ENCODE results near the gene NT5C2. TPM values are rescaled to one million over a fixed set of nuclear protein-coding genes. Genes with fewer than 3 reads are reported as not detected.

The NT5C2 gene
- polyA plus RNA-seq, 5 donors, result 95.8 to 184 (median 164) TPM

DNA sequence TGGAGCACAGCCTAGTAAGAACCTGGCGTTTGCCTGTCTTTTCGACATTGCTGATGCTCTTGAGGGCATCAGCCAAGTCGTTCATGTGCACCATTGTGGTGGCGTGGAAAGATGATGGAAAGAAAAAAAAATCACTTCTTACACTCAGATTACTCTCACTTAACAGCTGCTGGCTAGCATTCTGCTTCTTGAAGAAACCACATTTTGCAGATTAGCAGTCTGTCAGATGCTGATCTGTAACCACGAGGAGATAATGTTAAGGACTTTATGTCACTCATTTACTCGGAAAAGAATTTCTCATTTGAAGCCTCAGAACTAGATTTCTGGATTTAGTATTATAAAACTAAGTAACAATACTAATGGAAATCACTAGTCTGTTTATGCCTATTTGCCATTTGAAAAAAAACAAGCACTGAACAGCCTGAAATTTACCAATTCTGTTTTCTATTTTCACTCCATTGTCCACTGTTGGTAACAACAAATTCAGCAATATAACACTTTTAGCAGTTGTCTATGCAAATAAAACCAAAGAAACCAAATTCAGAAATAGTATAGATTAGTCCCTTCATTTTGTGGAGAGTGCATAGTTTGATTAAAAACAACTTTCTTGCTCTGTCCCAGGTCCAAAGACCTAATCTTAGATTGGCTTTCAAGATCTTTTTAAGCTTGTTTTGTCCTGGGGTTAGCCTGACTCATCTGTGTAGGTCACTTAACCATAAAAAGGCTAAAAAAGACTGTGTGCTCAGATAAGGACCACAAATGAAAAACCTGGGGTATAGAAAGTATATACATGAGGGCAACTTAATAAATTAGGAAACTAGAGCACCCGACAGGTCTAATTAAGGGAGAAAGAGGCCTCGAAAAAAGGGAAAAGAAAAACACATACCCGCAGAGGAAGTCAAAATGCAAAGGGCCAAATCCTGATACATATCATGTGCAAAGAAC lies 67.5 kb downstream of the NT5C2 start:
- no peak for DNase-seq

DNA sequence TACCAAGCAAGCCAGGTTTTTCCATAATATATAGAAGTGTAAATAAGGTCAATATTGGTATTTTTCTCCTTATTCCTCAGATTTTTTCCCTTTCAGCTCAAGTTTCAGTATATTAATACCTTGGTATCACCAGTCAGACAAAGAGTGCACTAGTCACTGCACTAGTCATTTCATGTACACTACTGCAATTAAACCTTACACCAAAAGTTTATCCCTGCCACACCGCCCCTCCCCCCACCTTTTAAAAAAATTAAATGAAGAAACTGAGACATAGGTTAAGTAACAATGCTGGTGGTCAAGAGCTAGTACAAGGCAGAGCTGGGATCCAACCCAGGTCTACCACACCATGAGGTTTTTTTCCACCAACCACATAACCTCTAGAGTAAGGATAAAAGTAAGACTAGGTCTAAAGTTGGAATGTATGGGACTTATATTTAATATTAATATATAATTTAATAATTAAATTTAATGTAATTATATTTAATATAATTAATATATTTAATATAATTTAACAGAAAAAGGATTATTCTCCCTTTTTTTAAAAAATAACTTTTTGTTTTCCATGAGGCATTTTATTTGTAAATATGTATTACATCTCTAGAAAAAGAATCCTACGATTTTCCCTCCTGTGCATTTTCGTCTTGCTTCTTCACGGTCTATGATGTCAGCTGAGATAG lies 68.5 kb downstream of the NT5C2 start:
- DNase-seq, result no peak

DNA sequence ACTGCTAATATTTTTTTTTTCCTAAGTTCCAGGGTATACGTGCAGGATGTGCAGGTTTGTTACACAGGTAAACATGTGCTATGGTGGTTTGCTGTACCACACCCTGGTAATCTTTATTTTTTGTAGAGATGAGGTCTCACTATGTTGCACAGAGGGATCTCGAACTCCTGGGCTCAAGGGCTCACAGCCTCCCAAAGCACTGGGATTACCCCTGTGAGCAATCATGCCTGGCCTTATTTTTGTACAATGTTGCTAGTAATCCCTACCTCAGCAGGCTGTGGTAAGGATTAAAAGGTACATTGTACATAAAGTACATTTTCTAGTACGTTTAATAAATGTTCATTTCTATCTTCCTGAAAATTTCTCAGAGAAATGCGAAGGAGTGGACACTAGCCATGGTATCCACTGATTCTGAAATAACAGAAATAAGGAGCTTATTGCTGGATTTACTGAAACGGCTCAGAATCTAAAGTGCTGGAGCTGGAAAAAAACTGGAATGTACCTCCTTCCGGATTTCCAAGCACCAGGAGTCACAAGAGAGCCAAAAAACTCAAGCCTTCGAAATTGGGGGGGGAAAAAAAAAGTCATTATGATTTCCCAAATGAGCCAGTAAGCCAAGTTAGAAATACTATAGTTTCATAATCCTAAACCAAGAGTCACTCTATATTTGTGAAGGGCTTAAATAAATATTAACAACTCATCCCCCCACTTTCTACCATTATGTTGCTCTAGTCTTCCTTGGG lies 69.6 kb downstream of the NT5C2 start:
- no peak for DNase-seq

DNA sequence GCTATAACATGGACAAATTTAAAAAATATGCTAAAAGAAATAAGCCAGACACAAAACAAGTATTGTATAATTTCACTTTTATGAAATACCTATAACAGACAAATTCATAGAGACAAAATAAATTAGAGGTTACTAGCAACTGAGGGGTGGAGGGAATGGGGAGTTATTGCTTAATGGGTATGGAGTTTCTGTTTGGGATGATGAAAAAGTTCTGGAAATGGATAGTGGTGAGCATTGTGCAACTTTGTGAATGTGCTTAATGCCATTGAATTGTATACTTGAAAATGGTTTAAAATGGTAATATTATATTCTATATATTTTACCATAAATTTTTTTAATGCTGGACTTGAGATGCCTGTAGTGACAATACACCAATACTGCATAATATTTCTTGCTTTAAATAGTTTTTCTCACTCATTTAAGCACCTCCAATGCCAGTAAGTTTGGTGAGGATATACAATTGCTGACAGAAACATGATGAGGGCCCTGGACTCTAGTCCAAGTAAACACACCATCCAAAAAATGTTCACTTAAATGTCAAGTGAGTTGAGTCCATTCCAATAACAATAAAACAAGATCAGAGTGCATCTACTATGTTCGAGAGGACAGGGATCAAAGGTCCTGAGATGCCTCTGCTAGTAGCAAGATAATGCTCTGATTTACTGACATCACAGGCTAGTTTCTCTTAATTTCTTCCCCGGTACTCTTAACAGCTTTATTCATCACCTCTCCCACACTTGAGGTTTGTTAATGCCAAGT lies 71.9 kb downstream of the NT5C2 start:
- DNase-seq, result no peak

DNA sequence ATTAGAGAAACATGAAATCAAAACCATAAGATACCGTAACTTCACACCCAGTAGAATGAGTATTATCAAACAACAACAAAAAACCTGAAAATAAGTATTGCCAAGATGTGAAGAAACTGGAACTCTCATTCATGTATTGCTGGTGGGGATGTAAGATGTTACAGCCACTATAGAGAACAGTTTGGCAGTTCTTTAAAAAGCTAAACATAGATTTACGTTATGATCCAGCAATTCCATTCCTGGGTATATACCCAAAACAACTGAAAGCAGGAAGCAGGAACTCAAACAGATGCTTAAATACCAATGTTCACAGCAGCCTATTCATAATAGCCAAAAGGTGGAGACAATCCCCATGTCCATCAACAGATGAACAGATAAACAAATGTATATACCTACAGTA lies 72.5 kb downstream of the NT5C2 start:
- no peak for DNase-seq

DNA sequence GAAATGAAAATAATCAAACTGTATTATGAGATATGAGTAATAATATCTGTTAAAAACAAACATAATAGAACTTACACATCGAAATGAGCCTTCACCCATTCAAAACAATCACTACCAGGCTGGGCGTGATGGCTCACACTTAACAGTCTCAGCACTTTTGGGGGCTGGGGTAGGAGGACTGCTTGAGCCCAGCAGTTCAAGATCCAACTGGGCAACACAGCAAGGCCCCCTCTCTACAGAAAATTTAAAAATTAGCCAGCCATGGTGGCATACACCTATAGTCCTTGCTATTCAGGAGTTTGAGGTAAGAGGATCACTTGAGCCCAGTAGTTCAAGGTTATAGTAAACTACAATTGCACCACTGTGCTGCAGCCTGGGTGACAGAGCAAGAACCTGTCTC lies 75.8 kb downstream of the NT5C2 start:
- no peak for DNase-seq

DNA sequence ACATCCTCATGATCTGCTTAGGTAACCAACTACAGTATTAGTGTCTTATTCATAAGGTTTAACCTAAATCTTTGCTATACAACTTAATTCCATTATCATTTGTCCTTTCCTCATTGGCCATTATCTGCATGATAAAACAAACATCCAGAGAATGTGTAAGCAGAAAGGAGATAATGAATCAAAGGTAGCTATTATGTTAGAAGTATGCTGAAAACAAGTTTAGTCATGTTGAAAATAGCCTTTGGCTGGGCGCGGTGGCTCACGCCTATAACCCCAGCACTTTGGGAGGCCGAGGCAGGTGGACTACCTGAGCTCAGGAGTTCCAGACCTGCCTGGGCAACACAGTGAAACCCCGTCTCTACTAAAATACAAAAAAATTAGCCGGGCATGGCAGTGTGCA lies 78.2 kb downstream of the NT5C2 start:
- no peak for DNase-seq

DNA sequence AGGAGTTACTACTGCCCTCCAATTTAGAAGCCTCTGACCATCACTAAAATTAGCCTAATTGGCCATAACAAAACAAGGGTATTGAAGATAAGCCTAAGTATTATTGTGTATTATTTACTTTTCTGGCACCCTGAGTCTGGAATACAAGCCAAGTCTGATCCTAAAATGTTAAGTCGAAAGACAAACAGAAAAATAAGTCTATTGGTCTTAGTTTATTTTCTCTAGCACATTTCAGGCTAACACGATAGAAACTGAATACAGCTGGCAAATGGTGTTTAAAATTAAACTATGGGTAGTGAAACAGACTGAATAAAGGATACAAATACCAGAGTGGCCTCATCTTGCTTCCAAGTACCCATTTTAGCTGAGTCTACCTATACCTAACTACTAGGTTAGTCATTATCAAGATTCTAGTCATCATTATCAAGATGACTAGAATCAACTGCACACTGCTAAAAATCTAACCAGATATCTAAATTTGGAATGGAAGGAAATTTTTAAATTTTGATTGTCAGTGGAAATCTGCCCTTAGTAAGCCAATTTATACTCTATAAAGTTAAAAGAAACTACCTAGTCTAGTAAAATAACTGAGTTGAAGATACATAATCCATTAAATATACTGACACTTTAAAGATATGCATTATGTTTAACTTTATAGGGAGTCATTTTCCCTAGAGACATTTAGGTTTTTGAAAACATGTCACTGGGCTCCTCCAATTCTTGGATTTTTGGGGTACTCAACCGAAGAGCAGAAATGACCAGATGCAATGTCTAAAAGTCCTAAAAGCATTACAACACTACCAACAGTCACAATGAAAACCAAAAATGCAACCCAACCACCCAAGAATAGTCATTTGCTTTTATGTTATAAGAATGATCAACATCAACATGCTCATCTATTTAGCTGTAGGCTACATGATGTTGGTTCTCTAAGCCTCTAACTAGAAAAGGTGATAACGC lies 80.9 kb downstream of the NT5C2 start:
- no peak for DNase-seq

DNA sequence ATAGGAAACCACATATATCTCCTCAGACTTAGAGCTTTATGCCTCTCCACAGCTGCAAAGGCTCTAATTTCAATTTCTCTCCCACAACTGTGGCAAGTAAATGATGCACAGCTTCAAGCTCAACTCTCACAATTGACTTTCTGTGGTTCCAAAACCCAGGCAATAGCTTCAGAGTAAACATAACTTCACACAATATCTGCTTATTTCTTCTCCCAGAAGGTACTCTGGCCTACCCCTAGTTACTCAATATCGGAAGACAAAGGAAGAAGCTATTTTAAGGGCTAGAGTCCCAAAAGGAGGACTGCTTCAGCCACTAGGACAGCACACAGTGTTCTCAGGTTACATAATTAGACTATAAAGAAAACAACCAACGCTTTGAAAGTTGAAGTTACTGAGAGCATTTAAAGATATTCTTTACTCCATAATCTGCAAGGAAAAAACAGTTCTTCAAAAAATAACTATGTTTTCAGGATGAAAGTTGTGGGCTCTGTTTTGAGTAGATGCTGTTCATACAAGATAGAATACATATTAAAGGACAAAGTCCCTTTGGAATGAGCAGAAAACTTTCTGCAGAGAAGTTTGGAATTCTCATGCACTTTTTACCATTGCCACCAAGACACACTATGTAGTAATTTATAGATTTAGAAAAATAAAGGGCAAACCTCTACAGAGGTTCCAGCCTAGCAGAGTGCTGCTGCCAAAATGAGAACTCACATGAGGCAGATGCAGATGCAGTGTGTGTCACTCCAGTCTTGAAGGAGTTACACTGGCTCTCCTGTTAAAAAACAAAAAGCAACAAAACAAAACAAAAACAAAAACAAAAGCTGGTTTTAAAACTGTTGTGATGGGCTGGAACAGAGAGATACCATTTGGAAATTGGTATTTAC lies 81.8 kb downstream of the NT5C2 start:
- DNase-seq, result no peak

DNA sequence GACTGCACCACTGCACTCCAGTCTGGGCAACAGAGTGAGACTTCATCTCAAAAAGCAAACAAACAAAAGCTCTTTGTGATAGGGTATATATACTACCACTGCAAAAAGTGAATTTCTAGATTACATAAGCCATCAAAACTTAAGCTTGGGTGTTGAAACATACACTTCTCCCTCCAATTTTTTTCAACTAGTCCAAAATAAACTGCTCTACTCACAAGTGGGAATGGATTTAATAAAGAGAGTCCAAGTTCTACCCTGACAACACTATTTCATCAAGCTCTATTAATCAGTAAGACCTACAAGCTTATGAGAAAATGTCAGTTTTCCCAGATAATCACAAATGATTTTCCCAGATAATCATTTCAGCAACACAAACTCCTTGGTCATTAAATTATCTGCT lies 82.7 kb downstream of the NT5C2 start:
- no peak for DNase-seq

DNA sequence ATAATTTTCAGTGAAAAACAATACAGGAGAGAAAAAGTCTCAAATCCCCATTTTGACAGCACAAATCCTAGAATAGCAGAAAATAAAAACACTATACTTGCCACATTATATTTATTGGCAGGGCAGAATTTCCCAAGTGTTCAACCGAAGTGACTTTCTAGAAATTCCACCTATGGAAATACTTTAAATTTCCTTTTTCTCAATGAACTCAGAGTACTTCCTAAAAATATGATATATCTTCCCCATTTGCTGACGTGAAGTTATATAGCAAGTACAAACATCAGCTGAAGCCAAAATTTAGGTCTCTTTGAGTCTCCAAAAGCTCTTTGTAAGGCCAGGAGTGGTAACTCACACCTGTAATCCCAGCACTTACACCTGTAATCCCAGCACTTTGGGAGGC lies 83.3 kb downstream of the NT5C2 start:
- DNase-seq, result no peak

DNA sequence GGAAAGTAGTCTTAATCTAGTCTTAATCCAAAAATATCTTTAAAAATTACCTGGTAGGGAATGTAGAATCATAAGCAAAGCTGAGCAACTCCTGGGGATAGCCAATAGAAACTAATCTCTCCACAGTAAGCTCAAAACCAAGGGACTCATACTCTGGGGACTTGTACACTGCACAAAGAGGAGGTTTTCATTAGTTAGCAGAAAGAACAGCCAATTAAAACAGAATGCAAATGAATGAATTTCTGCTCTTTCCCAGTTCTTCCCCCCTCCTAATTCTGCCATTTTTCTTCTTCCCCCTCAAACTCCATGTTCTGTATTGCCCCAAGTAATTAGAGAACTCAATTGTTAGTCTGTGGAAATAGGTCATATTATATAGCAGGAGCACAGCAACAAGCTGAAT lies 86.5 kb downstream of the NT5C2 start:
- no peak for DNase-seq

DNA sequence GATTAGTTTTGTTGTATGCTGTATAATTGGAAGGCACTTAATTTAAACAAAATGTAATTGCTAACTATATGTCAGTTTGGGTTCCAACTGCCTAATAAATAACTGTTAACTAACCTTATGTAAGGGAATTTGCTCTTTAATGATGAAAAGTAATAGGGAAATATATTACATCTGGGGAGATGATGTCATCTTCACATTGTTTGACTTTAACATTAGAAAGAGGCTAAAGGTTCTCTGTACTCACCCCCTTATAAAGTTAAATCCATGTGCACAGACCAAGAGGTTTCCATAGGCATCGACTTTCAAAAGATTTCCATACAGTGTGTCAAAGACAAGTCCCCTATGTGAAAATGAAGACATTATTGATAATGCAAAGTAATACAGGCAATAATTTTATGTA lies 87.6 kb downstream of the NT5C2 start:
- no peak for DNase-seq

DNA sequence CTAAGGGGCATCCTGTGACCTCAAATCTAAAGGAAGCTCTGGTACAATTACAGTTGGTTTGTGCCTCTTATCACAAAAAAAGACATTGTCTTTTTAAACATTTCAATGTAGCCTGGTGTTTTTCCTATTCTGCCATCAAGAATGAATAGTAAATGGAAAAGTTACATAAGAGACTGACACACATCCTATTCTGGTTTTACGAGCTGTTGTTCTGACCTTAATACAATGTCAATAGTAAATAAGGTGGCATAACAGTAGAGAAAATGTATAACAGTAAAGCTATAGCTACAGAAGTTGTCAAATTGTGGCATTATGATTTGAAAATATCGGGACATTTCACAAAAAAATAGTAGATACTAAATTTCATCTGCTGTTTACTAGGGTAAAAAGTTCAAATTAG lies 88.4 kb downstream of the NT5C2 start:
- no peak for DNase-seq

DNA sequence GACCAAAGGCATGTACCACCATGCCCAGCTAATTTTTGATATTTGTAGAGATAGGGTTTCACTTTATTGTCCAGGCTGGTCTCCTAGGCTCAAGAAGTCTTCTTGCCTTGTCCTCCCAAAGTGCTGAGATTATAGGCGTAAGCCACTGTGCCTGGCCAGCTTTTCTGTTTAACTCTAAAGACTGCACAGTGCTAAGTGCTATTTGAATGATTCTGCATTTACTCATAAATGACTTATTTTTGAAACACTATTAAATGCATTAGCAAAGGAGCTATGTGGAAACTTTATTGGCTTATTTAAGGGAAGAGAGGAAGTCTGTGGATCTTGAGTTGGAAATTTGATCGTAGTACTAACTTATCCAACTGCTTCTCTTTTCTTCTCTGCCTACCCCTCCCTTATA lies 89.1 kb downstream of the NT5C2 start:
- DNase-seq, result no peak

DNA sequence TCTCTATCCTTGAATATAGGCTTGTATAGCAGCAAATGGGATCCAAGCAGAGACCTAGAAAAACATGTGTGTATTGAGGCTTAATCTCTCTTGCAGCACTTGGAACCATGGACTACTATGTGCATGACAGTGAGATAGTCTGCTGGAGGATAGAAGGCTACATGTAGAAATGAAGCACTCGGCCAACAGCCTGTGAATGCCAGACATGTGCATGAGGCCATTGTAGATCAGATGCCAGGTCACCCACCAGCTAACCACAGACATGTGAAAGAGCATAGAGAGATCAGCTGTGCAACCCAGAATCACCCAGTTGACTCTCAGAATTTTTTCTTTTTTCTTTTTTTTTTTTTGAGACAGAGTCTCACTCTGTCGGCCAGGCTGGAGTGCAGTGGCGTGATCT lies 90.9 kb downstream of the NT5C2 start:
- no peak for DNase-seq

DNA sequence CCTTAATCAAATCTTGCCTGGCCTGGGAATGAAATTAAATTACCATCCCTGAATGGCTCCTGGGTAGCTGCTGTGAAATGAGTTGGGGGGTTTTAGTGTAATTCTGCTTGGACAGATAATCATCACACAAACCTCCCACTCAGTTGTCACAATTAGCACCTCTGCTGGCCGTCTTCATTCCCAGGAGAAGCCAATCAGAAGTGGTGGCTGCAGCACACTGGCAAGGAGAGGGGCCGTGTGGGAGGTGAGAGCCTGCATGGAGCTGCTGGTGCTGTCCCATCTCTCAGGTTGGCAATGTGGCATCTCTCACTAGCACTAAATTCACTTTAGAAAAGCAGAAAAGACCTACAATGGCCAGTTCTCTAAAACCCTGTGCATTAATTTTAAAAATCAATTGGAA lies 92.5 kb downstream of the NT5C2 start:
- DNase-seq, result no peak

DNA sequence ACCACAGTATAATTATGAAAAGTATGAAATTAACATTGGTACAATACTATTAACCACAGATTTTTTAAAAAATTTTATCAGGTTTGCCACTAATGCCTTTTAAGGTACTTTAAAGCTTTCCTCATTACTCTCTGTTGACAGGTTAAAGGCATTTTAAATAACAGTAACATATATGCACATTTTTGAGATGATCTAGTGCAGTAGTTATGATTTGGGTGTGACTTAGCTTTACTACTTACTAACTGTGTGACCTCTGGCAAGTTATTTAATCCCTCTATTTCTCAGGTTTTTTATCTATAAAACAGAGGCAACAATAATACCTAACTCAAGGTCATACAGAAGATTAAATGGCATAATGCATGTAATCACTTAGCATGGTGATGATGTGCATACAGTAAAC lies 94.8 kb downstream of the NT5C2 start:
- no peak for DNase-seq

DNA sequence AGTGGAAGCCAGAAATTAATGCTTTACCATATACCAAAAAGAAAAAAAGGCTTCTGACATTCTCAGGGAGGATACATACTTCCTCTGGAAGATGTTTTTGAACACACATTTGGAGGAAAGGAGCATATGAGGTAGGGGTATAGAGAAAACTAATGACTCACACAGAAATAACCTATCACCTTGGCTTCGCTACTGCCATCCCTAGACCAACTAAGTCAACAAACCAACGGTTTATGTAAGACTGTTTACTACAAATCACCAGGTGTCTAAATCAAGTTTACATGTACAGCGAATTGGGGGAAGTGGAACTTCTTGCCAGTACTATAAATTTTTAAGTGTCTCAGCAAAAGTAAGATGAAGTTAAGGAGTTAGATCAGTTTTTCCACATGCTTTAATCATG lies 96.9 kb downstream of the NT5C2 start:
- no peak for DNase-seq

DNA sequence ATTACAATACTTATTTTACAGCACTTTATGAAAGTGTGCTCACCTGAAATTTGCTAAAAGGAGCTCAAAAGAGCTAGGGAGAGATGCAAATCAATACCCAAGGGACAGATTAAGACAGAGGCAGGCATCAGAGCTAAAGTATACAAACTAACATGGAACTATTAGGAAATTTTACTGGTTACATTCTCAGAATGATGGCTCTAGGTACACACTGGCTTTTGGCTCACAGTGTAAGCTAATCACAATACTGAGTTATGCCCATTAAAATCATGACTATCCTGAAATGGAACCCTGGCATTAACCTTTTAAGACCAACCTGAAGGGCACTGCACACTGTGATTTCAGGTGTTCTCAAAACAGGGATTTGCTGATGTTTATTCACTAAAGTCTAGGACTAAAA lies 98.1 kb downstream of the NT5C2 start:
- DNase-seq, result no peak

Measured in right lung (tissue), 5 donors.